A673 (cell line): ENCODE data around the gene GRB7. TPM values are rescaled to one million over a fixed set of nuclear protein-coding genes. Genes with fewer than 3 reads are reported as not detected.
A peak's percentile ranks its signal among the peaks of the same experiment; 100 is the strongest.

Source experiments
- BruUV-seq: library from RNA; stranded (reverse); fragments of 400-500 nt; replicated peaks from 2 replicates; lab custom pipeline; 2021; lab: Mats Ljungman, UMichigan
- CTCF ChIA-PET: fragments of 300-600 bp; sonication (Branson Sonifier 250); formaldehyde crosslinking; loops from one replicate; lab custom pipeline; 2022; ENCODE audit warnings: antibody characterized with exemption; lab: Charles Lee
- POLR2A ChIA-PET: fragments of 300-600 bp; sonication (Branson Sonifier 250); formaldehyde crosslinking; loops from one replicate; lab custom pipeline; 2022; ENCODE audit warnings: antibody characterized with exemption; ENCODE audit not compliant: low non-redundant PET; lab: Charles Lee
- DNase-seq: peaks from one replicate; pipeline ENCODE4 v3.0.0-alpha.2; 2015; ENCODE audit warnings: low spot score
- H3K27ac ChIP-seq: fragments of 200-600 bp; sonication (generic); 2 replicates; pipeline ENCODE4 v1.5.1; 2016; ENCODE audit warnings: mixed run types, low read depth, mild to moderate bottlenecking, mixed read lengths, antibody characterized with exemption, low read length; ENCODE audit not compliant: poor library complexity, severe bottlenecking
- H3K27me3 ChIP-seq: fragments of 200-600 bp; sonication (generic); replicated peaks from 2 replicates; pipeline ENCODE4 v1.6.1; 2017; ENCODE audit warnings: mixed run types, low read depth, mild to moderate bottlenecking, mixed read lengths, antibody characterized with exemption, low read length; ENCODE audit not compliant: insufficient read depth, poor library complexity
- H3K36me3 ChIP-seq: fragments of 200-600 bp; sonication (generic); 2 replicates; pipeline ENCODE4 v1.6.1; 2016; ENCODE audit warnings: mixed run types, mild to moderate bottlenecking, mixed read lengths, antibody characterized with exemption, low read length; ENCODE audit not compliant: insufficient read depth, poor library complexity, severe bottlenecking
- H3K4me1 ChIP-seq: fragments of 200-600 bp; sonication (generic); 2 replicates; pipeline ENCODE4 v1.6.1; 2017; ENCODE audit warnings: mixed run types, mild to moderate bottlenecking, mixed read lengths, antibody characterized with exemption, low read length; ENCODE audit not compliant: insufficient read depth, poor library complexity, severe bottlenecking
- H3K4me3 ChIP-seq: fragments of 200-600 bp; sonication (generic); 2 replicates; pipeline ENCODE4 v1.5.1; 2016; ENCODE audit warnings: low read depth, mixed run types, mild to moderate bottlenecking, mixed read lengths, low read length; ENCODE audit not compliant: poor library complexity, severe bottlenecking
- H3K9me3 ChIP-seq: fragments of 200-600 bp; sonication (generic); 2 replicates; pipeline ENCODE4 v1.6.1; 2016; ENCODE audit warnings: mixed run types, low read depth, mild to moderate bottlenecking, mixed read lengths, antibody characterized with exemption, low read length; ENCODE audit not compliant: poor library complexity, severe bottlenecking
- CTCF ChIP-seq: fragments of 300-800, 200-600 bp; sonication (generic); conservative IDR thresholded peaks from 2 replicates; pipeline ENCODE4 v1.5.1; 2017; ENCODE audit warnings: low read depth, mild to moderate bottlenecking, antibody characterized with exemption, low read length, moderate library complexity, mixed read lengths
- EZH2 ChIP-seq: fragments of 200-600 bp; sonication (generic); IDR thresholded peaks from 2 replicates; pipeline ENCODE4 v1.6.1; 2017; ENCODE audit warnings: borderline replicate concordance, low read depth, mild to moderate bottlenecking, mixed read lengths, antibody characterized with exemption, low read length; ENCODE audit not compliant: poor library complexity, severe bottlenecking
- intact Hi-C: fragments of 100-400 bp; cut with micrococcal nuclease; formaldehyde crosslinking; loops from one replicate; pipeline ENCODE4 v1.10.0; 2022; ENCODE audit not compliant: unreplicated experiment
- total RNA-seq: library from RNA; stranded (reverse); gene quantifications from 2 replicates; pipeline ENCODE4 v1.2.3, GENCODE V29; 2021

The GRB7 gene
- total RNA-seq, 1 experiment from 2014 or later, result 0.62 TPM

GRCh38 chr17:39753514-39754160, 15.9 kb downstream of the GRB7 start:
- POLR2A ChIA-PET, result no interaction called here
- Histone ChIP-seq H3K36me3 (no peaks in the 10 kb centered on the region), H3K27ac (peak overlapping the region; percentile 30), H3K27me3 (no peaks in the 10 kb centered on the region), H3K4me1 (no peaks in the 10 kb centered on the region), H3K4me3 (peak overlapping the region; percentile 50), H3K9me3 (no peaks in the 10 kb centered on the region)
- DNase-seq, result peak; percentile 19
- no peak for TF ChIP-seq CTCF
- no peak for TF ChIP-seq EZH2
- no TSS peak for BruUV-seq
- intact Hi-C loops, result loop anchor here (5.0 kb wide), 1 partner anchor 131 kb away; no protein-coding TSS in a partner anchor
- CTCF ChIA-PET, result no interaction called here

GRCh38 chr17:39754161-39754957, 16.6 kb downstream of the GRB7 start:
- DNase-seq, result peak; percentile 85
- Histone ChIP-seq H3K36me3 (no peaks in the 10 kb centered on the region), H3K4me3 (peak overlapping the region; percentile 50), H3K27ac (peak overlapping the region; percentile 61), H3K27me3 (no peaks in the 10 kb centered on the region), H3K9me3 (no peaks in the 10 kb centered on the region), H3K4me1 (no peaks in the 10 kb centered on the region)
- no TSS peak for BruUV-seq
- no peak for TF ChIP-seq EZH2
- TF ChIP-seq CTCF, result peak; percentile 62
- intact Hi-C loops, result loop anchor here (5.0 kb wide), 1 partner anchor 132 kb away; no protein-coding TSS in a partner anchor
- ChIA-PET POLR2A (no interaction called here), CTCF (interaction anchor here (1.4 kb wide), 1 partner anchor 133 kb away, joined by 6 read pairs; no protein-coding TSS in a partner anchor)

GRCh38 chr17:39754958-39755553, 17.3 kb downstream of the GRB7 start:
- H3K9me3 ChIP-seq, result no peaks in the 10 kb centered on the region
- CTCF ChIA-PET, result interaction anchor here (0.5 to 1.4 kb wide), 3 partner anchors 120 to 133 kb away, joined by 3 to 6 read pairs (median 3); no protein-coding TSS in a partner anchor
- DNase-seq, result no peak
- no TSS peak for BruUV-seq
- H3K4me3 ChIP-seq, result peak overlapping the region; percentile 50
- intact Hi-C loops, result loop anchor here (5.0 kb wide), 1 partner anchor 133 kb away; no protein-coding TSS in a partner anchor
- peak overlapping the region; percentile 61 for H3K27ac ChIP-seq
- no peaks in the 10 kb centered on the region for H3K27me3 ChIP-seq
- TF ChIP-seq EZH2, result no peak
- no peak for TF ChIP-seq CTCF
- no peaks in the 10 kb centered on the region for H3K36me3 ChIP-seq
- POLR2A ChIA-PET, result no interaction called here
- H3K4me1 ChIP-seq, result no peaks in the 10 kb centered on the region
